GM12872 (cell line): Measurements from ENCODE around the gene NTRK1.

Experiments used
- CTCF ChIP-seq: IDR thresholded peaks from 3 replicates; pipeline ENCODE4 v1.5.1; 2011; ENCODE audit warnings: low read depth, mild to moderate bottlenecking, low read length, moderate library complexity; ENCODE audit not compliant: insufficient read depth

NTRK1 gene

DNA sequence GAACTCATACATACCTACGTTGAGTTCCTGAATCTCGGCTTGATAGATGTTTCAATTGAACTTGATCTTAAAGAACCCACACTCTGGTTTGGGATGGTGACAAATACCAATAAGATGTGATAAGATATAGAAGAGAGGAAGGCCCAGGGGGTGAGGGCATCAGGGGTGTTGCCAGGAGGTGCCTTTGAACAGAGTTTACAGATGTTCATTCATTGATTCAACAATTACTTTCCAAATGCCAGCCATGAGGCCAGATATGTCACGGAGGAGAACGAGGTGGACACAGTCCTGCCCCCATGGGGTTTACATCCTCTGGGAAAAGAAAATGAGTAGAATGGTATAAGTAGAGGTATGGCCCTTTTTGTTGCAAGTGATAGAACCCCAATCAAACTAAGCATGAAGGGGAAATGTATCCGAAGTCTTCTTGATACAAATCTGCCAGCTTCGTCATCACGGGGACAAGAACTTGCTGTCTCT, 60.4 kb downstream of the NTRK1 start:
- TF ChIP-seq CTCF, result no peak

DNA sequence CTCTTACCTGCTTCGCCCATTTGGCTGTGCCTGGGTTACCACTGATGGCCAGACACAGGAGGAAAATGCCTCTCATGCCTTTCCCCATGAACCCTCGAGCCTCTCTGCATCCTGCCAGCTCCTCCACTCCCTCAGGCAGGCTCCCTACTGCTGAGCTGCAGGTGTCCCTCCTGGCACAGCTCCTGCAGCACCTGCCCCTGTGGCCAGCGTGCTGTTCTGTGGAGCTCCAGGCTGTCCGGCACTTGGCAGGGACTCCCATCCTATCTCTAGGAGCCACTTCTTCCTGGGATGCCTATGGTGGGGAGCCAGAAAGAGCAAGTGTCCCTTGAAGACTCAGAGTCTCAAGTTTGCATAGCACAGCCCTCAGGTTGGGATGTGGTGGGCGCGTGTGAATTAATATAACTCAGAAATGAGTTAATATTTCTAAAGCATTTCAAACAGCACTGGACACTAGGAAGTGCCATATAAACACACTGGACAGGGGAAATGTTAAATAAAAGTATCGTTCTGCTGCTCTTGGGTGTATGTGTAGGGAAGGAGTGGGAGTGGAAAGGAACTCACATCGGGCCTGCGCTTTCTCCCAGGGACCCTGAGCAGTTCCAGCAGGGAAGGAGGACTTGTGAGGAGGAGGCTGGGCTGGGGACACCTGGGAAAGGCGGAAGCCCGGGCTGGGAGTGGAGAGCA, 62.5 kb downstream of the NTRK1 start:
- TF ChIP-seq CTCF, result no peak

DNA sequence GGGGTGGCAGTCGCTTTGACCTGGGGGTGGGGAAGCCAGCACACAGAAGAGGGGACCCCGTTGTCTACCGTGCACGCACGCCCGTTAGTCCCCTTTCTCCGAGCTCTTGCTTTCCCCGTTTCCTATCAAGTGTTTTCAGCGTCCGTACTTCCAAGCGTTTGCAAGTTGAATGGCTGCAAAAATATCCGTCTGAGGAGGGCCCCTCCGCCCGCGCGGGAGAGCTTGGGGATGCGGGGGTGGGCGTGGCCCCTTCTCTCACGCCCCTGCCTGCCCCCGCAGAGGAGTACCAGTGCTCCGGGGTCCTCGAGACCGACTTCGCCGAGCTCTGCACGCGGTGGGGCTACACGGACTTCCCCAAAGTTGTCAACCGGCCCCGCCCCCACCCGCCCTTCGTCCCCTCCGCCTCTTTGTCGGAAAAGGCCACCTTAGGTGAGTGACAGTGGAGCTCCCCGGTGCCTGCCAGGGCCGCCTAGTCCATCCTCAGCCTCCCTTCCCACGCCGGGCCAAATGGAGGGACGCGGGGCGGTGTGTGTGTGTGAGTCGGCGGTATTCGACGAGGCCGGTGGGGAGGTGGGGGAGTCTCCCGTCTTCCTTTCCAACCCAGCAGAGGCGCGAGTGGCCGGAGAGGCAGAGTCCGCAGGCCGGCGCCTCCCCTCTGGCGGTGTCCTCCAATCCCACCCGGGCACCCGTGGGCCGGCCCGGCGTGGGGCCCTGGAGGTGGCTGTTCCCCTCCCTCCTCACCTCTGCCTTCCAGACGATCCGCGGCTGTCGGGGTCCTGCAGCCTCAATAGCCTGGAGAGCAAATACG, 63.2 kb downstream of the NTRK1 start:
- no peak for TF ChIP-seq CTCF

DNA sequence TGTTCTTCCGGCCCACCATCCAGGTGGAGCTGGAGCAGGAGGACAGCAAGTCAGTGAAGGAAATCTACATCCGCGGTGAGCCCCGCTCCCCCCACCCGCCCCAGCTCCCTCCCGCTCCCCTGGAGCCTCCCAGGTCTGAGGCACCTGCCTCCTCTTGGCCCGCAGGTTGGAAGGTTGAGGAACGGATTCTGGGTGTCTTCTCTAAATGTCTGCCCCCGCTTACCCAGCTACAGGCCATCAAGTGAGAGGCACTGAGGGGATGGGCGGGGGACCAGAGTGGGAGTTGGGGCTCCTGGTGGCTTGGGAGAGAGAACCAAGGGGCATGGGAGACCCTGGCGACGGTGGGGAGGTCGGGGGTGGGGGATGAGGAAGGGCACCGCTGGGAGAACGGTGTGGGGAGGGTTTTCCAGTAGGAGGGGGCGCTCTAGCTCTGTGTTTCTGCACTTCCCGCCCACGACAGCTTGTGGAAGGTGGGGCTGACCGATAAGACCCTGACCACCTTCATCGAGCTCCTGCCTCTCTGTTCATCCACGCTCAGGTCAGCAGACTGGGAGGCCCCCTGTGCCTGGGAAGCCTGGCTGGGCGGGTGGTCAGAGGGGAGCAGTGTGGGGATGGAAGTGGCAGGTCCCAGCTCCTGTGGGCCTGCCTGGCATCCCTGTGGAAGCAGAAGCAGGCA, 64.0 kb downstream of the NTRK1 start:
- TF ChIP-seq CTCF, result no peak

DNA sequence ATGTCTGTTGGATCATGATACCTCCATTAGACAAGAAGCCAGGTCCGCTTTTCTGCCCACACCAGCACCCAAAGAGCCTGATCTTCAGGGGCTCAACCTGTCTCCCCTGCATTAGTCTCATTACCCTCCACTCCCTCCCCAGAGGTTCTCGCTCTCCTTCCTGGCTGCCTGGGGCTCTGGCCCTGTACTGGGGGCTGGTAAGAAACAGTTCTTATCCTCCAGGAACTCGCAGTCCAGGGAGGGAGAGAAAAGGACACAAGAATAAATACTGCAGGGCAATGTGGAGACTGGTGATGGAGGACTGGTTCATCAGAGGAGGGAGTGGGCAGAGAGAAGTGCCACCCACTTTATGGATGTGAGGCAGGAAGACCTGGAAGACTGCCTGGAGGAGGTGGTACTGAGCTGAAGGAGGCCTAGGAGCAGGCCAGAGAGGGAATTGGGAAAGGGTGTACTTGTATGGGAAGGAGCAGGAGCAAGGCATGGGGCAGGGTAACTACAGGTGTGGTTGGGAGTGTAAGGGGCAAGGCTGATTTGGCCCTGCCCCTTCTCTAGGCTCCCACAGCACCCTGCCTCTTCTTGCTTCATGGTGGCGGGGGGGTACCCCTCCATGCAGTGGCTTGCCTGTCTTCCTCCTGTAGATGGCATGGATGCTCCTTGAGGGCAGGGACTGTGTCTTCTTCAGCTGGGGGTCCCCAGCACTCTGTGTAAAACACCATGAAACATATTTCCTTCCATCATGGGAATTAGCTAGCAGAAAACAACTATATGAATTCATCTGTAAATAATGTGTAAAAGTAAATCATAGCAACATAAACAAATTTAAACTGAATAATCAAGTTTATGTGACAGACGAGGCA, 64.7 kb downstream of the NTRK1 start:
- TF ChIP-seq CTCF, result no peak

DNA sequence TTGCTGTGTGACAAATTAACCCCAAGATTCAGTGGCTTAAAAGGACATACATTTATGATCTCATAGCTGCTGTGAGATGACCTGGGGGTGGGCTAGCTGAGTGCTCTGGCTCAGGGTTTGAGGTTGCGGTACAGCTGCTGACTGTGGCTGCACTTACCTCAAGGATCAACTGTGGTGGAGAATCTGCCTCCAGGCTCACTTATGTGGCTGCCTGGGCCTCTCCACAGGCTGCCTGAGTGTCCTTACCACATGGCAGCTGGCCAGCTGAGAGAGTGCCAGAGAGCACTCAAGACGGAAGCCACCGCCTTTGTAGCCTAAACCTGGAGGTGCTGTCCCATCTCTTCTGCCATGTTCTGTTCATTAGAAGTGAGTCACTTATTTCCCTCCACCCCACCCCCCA, 65.5 kb downstream of the NTRK1 start:
- no peak for TF ChIP-seq CTCF
